Breast epithelium (tissue), 4 donors: Measurements from ENCODE around the gene TVP23A. TPM values are rescaled to one million over a fixed set of nuclear protein-coding genes. Genes with fewer than 3 reads are reported as not detected.
A peak's percentile ranks its signal among the peaks of the same experiment; 100 is the strongest.
"Not testable (repeated sequence)": the region's sequence is repeated elsewhere in the genome, so short reads cannot be mapped to it uniquely, and the experiment has no call there.

Experiments used
- DNase-seq, 2 donors: peaks; one replicate each; pipeline ENCODE4 v3.0.0-alpha.2; 2019; ENCODE audit warnings: low spot score in 2 of 2
- H3K27ac ChIP-seq, 2 donors: fragments of 200-600 bp; sonication (generic) in 1 of 2; one replicate each; pipeline ENCODE4 v1.5.1; 2016 to 2019; ENCODE audit warnings: mild to moderate bottlenecking in 1 of 2
- H3K27me3 ChIP-seq, 2 donors: fragments of 200-600 bp; sonication (generic) in 1 of 2; one replicate each; pipeline versions ENCODE4 v1.5.1 to v1.6.0; 2017 to 2019; ENCODE audit warnings: control low read depth in 1 of 2, mild to moderate bottlenecking in 1 of 2
- H3K36me3 ChIP-seq: fragments of 200-600 bp; one replicate; pipeline ENCODE4 v1.5.1; 2019
- H3K4me1 ChIP-seq, 2 donors: fragments of 200-600 bp; sonication (generic); one replicate each; pipeline ENCODE4 v1.5.1; 2016 to 2019; ENCODE audit warnings: control low read depth in 1 of 2
- H3K4me3 ChIP-seq, 3 donors: fragments of 200-600 bp; sonication (generic); 1 replicate in 2 of 3; 2 replicates in 1 of 3; pipeline ENCODE4 v1.5.1; 2016 to 2019; ENCODE audit warnings: mild to moderate bottlenecking in 3 of 3, moderate library complexity in 2 of 3
- H3K9me3 ChIP-seq, 2 donors: fragments of 200-600 bp; sonication (generic) in 1 of 2; one replicate each; pipeline ENCODE4 v1.5.1; 2016 to 2019; ENCODE audit warnings: control low read depth in 1 of 2
- POLR2A ChIP-seq: fragments of 450-650 bp; IDR thresholded peaks from one replicate; pipeline ENCODE4 v1.6.1; 2016; ENCODE audit warnings: antibody characterized with exemption, mild to moderate bottlenecking, moderate library complexity
- POLR2AphosphoS5 ChIP-seq, 3 donors: sonication (generic); formaldehyde crosslinking; IDR thresholded peaks; one replicate each; pipeline ENCODE4 v1.6.1; 2017; ENCODE audit warnings: antibody characterized with exemption in 3 of 3
- intact Hi-C: fragments of 100-400 bp; cut with DNase I; formaldehyde crosslinking; loops from one replicate; pipeline ENCODE4 v1.15.1; 2023; ENCODE audit warnings: low total_unique reads
- total RNA-seq, 3 donors: library from RNA; depleted of rRNA; stranded (reverse); fragments of >200 nt; gene quantifications; one replicate each; pipeline ENCODE4 v1.1.0, GENCODE V29; 2016
- TF ChIP-seq, protein P1 (sequence below), 3 donors: fragments of 450-650 bp; IDR thresholded peaks; one replicate each; pipeline ENCODE4 v1.5.1; 2016 to 2017; ENCODE audit warnings: antibody characterized with exemption in 3 of 3, mild to moderate bottlenecking in 3 of 3, moderate library complexity in 3 of 3

Gene TVP23A
- total RNA-seq, 3 donors from 2014 or later, result under 0.01 to 1.3 TPM; not detected in 1

GRCh38 chr16:10744370-10745030 lies 74.1 kb downstream of the TVP23A start:
- peak; percentile 24 to 25 for DNase-seq
- TF ChIP-seq POLR2A, result no peak
- TF ChIP-seq, protein P1, sequence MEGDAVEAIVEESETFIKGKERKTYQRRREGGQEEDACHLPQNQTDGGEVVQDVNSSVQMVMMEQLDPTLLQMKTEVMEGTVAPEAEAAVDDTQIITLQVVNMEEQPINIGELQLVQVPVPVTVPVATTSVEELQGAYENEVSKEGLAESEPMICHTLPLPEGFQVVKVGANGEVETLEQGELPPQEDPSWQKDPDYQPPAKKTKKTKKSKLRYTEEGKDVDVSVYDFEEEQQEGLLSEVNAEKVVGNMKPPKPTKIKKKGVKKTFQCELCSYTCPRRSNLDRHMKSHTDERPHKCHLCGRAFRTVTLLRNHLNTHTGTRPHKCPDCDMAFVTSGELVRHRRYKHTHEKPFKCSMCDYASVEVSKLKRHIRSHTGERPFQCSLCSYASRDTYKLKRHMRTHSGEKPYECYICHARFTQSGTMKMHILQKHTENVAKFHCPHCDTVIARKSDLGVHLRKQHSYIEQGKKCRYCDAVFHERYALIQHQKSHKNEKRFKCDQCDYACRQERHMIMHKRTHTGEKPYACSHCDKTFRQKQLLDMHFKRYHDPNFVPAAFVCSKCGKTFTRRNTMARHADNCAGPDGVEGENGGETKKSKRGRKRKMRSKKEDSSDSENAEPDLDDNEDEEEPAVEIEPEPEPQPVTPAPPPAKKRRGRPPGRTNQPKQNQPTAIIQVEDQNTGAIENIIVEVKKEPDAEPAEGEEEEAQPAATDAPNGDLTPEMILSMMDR (IDR thresholded peaks at IDR 0.05), result no peak
- Histone ChIP-seq H3K27me3 (no peaks in the 10 kb centered on the region), H3K4me3 (peak overlapping the region; percentile 57 to 84 (median 64)), H3K9me3 (no peaks in the 10 kb centered on the region), H3K36me3 (no peaks in the 10 kb centered on the region), H3K27ac (peak overlapping the region; percentile 98 to 99), H3K4me1 (no peaks in the 10 kb centered on the region)
- intact Hi-C loops, result no loop called here

- Histone ChIP-seq H3K27ac (peak within 1 kb of the TSS; percentile 98 to 99), H3K4me3 (peak within 1 kb of the TSS; percentile 57 to 84 (median 64)), H3K36me3 (no peaks in the 10 kb centered on the region), H3K27me3 (no peaks in the 10 kb centered on the region), H3K9me3 (no peaks in the 10 kb centered on the region), H3K4me1 (no peaks in the 10 kb centered on the region)
- peak; percentile 99 to 100 for DNase-seq
- intact Hi-C loops, result no loop called here
- TF ChIP-seq, protein P1 (IDR thresholded peaks at IDR 0.05), result peak; percentile 9 to 33 (median 22)
- TF ChIP-seq POLR2AphosphoS5 (IDR thresholded peaks at IDR 0.05) (peak; percentile 86 to 95 (median 88)), POLR2A (peak; percentile 58)
These were observed 74.8 kb downstream of the TVP23A start, which contains the start of gene NUBP1 for GRCh38 chr16:10743610-10744369. Gene NUBP1, plus strand, starts transcription at chr16:10743842. Its CDS starts 22 bp downstream, at chr16:10743864.

DNA sequence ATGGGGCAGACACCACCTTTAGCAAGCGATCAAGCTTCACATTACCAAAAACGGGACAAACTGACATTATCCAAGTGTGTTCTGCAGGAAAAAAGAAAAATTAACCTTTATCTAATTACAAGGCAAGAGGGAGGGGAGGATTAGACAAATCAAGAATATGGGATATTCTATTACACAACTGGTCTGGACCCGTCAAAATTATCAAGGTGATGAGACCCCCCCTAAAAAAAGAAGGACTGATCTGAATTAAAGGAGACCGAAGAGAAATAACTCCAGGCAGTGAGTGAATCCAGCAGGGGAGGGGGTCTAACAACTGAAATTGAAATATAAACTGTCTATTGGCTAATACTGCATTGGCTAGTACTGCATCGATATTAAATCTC lies 75.4 kb downstream of the TVP23A start:
- no peaks in the 10 kb centered on the region for H3K27me3 ChIP-seq
- intact Hi-C loops, result no loop called here
- H3K36me3 ChIP-seq, result no peaks in the 10 kb centered on the region
- no peaks in the 10 kb centered on the region for H3K4me1 ChIP-seq
- DNase-seq, result no peak
- H3K9me3 ChIP-seq, result no peaks in the 10 kb centered on the region
- H3K4me3 ChIP-seq, result peak overlapping the region; percentile 57 to 84 (median 64)
- TF ChIP-seq POLR2A, result no peak
- TF ChIP-seq POLR2AphosphoS5 (IDR thresholded peaks at IDR 0.05), result no peak
- TF ChIP-seq, protein P1 (IDR thresholded peaks at IDR 0.05), result no peak
- peak overlapping the region; percentile 98 to 99 for H3K27ac ChIP-seq

- Histone ChIP-seq H3K27ac (no peak overlapping the region), H3K4me3 (no peak overlapping the region), H3K36me3 (no peaks in the 10 kb centered on the region), H3K27me3 (no peaks in the 10 kb centered on the region), H3K9me3 (no peaks in the 10 kb centered on the region), H3K4me1 (no peaks in the 10 kb centered on the region)
- TF ChIP-seq POLR2A (no peak), POLR2AphosphoS5 (IDR thresholded peaks at IDR 0.05) (no peak)
- TF ChIP-seq, protein P1 (IDR thresholded peaks at IDR 0.05), result no peak
- no peak for DNase-seq
- intact Hi-C loops, result no loop called here
These were observed 76.8 kb downstream of the TVP23A start for GRCh38 chr16:10741844-10742243.

- H3K4me3 ChIP-seq, H3K36me3 ChIP-seq, H3K27ac ChIP-seq, DNase-seq, H3K27me3 ChIP-seq, H3K4me1 ChIP-seq, H3K9me3 ChIP-seq, intact Hi-C loops: not testable (repeated sequence)
These were observed 77.3 kb downstream of the TVP23A start for GRCh38 chr16:10741249-10741648.
